ENCODE results near the gene RPRD1B.

Gene RPRD1B

DNA sequence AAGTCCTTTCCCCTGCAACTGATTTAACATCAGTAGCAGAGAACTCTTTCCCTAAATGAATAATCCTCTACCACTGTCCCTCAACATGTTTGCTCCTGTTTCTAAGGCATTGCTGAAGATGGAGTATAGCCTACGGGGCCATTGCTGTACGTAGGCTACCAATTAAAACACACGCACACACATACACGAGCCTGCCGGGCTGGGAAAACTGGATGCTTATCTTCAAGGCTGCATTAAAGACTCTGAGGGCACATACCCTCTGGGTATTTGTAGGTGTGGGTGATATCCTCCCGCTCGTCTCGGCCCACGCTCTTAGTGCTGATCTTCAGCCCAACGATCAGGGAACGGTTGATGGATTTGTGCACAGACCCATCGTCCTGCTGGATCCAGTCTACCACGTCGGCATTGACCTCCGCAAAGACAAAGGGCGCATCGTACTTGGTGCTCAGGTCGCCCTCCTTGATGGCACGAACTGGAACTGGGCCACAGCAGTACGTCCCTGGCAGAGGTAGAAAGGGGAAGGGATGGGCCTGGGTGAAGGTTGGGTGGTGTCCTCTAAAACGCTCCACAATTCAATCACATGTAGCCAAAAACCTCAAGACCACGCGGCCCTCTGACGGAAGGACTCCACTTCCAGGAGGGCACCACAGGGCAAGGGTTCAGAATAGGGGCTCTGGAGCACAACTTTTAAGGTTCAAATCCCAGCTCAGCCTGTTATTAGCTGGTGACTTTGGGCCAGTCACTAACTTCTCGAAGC is 105.8 kb downstream of the RPRD1B start:
- TF ChIP-seq, protein P1, sequence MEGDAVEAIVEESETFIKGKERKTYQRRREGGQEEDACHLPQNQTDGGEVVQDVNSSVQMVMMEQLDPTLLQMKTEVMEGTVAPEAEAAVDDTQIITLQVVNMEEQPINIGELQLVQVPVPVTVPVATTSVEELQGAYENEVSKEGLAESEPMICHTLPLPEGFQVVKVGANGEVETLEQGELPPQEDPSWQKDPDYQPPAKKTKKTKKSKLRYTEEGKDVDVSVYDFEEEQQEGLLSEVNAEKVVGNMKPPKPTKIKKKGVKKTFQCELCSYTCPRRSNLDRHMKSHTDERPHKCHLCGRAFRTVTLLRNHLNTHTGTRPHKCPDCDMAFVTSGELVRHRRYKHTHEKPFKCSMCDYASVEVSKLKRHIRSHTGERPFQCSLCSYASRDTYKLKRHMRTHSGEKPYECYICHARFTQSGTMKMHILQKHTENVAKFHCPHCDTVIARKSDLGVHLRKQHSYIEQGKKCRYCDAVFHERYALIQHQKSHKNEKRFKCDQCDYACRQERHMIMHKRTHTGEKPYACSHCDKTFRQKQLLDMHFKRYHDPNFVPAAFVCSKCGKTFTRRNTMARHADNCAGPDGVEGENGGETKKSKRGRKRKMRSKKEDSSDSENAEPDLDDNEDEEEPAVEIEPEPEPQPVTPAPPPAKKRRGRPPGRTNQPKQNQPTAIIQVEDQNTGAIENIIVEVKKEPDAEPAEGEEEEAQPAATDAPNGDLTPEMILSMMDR (IDR thresholded peaks at IDR 0.05; ENCODE audit: insufficient read depth, low read depth, low read length, missing control alignments) = no peak
- DNase-seq (ENCODE audit: low read depth) = no peak

DNA sequence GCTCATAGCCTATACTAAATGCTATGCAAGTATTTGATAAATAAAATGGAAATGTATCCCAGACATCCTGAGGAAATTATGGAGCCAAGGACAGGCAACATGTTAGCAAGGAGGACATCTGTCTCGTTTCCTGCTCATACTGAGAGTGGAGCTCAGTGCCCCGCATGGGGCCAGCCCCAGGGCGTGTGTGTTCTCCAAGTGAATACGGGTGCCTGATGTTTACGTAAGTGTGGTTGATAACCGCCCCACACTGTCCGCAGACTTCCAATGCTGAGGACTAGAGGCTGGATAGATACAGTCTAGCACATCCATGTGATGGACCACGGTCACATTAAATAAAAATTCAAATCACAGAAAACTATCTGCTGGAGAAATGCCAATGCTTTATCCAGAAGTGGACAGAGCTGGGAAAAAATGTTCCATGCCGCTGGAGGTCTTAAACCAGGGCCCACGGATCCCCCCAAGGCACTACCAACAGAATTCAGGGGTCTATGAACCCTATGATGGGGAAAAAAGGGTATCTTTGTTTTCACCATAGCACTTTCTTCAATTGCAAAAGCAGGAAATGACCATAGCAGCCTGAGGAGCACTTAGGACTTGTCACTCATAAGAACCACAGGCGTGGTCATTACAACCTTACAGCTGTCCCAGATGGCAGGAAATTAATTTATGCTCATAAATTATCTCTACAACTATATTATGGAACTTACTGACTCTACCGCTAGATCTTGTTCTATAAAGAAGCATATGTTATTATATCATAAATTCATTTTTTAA is 106.6 kb downstream of the RPRD1B start:
- TF ChIP-seq, protein P1 (IDR thresholded peaks at IDR 0.05; ENCODE audit: insufficient read depth, low read depth, low read length, missing control alignments) = no peak
- no peak for DNase-seq (ENCODE audit: low read depth)
- H3K4me3 ChIP-seq (ENCODE audit: low read depth, low read length) = no peak overlapping the region

More for the DNA sequence above, 105.8 kb downstream of the RPRD1B start:
- no peak overlapping the region for H3K4me3 ChIP-seq (ENCODE audit: low read depth, low read length)

DNA sequence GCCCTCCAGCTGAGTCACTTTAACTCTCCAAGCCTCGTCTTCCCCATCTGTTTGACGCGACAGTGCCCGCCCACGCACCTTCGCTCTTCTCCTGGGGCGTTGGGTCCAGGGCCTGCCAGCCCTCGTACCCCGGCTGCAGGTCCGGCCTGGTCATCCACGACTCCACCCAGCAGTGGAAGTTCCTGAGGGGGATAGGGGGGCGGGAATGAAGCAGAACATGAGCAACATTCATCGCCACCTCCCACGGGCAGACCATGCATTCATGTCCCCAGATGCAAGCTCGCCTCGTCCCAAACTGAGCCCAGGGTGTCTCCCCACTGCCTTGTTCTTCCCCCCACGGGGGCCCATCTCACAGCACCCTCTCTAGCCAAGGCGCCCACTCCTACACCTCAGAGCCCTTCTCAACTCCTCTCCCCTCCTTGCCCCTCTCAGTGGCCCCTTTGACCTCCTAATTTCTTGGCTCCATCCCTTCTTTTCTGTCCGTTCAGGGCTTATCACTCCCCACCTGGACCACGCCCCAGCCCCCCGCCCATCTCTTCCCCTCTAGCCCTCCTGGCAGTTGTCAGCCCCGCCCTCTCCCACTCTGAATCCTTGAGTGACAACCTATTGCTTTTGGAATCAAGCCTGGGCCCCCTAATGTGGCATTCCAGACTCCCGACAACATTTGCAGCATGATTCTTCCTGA is 107.8 kb downstream of the RPRD1B start:
- DNase-seq (ENCODE audit: low read depth) = no peak
- no peak overlapping the region for H3K4me3 ChIP-seq (ENCODE audit: low read depth, low read length)
- TF ChIP-seq, protein P1 (IDR thresholded peaks at IDR 0.05; ENCODE audit: insufficient read depth, low read depth, low read length, missing control alignments) = no peak

Measured in GM12865 (cell line).